ENCODE measurements around the gene UBA7. TPM values are rescaled to one million over a fixed set of nuclear protein-coding genes. Genes with fewer than 3 reads are reported as not detected.
A peak's percentile ranks its signal among the peaks of the same experiment; 100 is the strongest.

UBA7 gene
- total and polyA plus RNA-seq, 2 experiments from 2014 or later = 14.7 to 21.6 TPM

GRCh38 chr3:49840388-49840787, 26.6 kb upstream of the UBA7 start:
- Histone ChIP-seq H3K4me2 (no peak overlapping the region), H3K9me2 (replicated peaks; ENCODE audit: insufficient read depth) (no peaks in the 10 kb centered on the region), H3K79me2 (no peaks in the 10 kb centered on the region), H2AFZ (no peak overlapping the region), H3K36me3 (replicated peaks; ENCODE audit: insufficient read depth, low read depth) (no peaks in the 10 kb centered on the region), H3K4me3 (no peak overlapping the region), H3K27me3 (no peaks in the 10 kb centered on the region), H3K9me3 (ENCODE audit: low read depth) (no peaks in the 10 kb centered on the region), H4K20me1 (ENCODE audit: insufficient read depth, poor library complexity, severe bottlenecking) (no peaks in the 10 kb centered on the region), H3K27ac (peak overlapping the region; percentile 37), H3K4me1 (ENCODE audit: insufficient read depth) (peaks cover 4% of the 10 kb centered on the region)
- TF ChIP-seq EZH2phosphoT487 (IDR thresholded peaks at IDR 0.05; ENCODE audit: low read depth, severe bottlenecking, unreplicated experiment) (no peak), CTCF (IDR thresholded peaks at IDR 0.05; ENCODE audit: poor library complexity) (no peak), EZH2 (IDR thresholded peaks at IDR 0.05; ENCODE audit: borderline replicate concordance) (no peak)
- no peak for DNase-seq (ENCODE audit: low spot score)
- WGBS (ENCODE audit: low lambda C conversion rate, missing lambda C conversion rate) = 76% methylated on average over 2 of the region's 2 CpGs

GRCh38 chr3:49839193-49839809, 25.5 kb upstream of the UBA7 start:
- peak; percentile 96 for TF ChIP-seq CTCF (IDR thresholded peaks at IDR 0.05; ENCODE audit: poor library complexity)
- no peak for TF ChIP-seq EZH2 (IDR thresholded peaks at IDR 0.05; ENCODE audit: borderline replicate concordance)
- H3K4me2 ChIP-seq = no peak overlapping the region
- DNase-seq (ENCODE audit: low spot score) = peak; percentile 91
- no peak overlapping the region for H3K27ac ChIP-seq
- H3K27me3 ChIP-seq = no peaks in the 10 kb centered on the region
- no peaks in the 10 kb centered on the region for H3K9me3 ChIP-seq (ENCODE audit: low read depth)
- H3K79me2 ChIP-seq = no peaks in the 10 kb centered on the region
- H3K4me1 ChIP-seq (ENCODE audit: insufficient read depth) = peaks cover 4% of the 10 kb centered on the region
- no peaks in the 10 kb centered on the region for H3K9me2 ChIP-seq (replicated peaks; ENCODE audit: insufficient read depth)
- H3K4me3 ChIP-seq = no peak overlapping the region
- no peaks in the 10 kb centered on the region for H3K36me3 ChIP-seq (replicated peaks; ENCODE audit: insufficient read depth, low read depth)
- 51% methylated on average over 6 of the region's 6 CpGs for WGBS (ENCODE audit: low lambda C conversion rate, missing lambda C conversion rate)
- no peak overlapping the region for H2AFZ ChIP-seq
- no peaks in the 10 kb centered on the region for H4K20me1 ChIP-seq (ENCODE audit: insufficient read depth, poor library complexity, severe bottlenecking)

GRCh38 chr3:49831341-49831740, 17.6 kb upstream of the UBA7 start:
- Histone ChIP-seq H3K9me3 (ENCODE audit: low read depth) (no peaks in the 10 kb centered on the region), H3K27ac (no peak overlapping the region), H2AFZ (no peak overlapping the region), H3K4me3 (no peak overlapping the region), H3K4me2 (no peak overlapping the region), H3K4me1 (ENCODE audit: insufficient read depth) (no peaks in the 10 kb centered on the region), H3K9me2 (replicated peaks; ENCODE audit: insufficient read depth) (no peaks in the 10 kb centered on the region), H3K36me3 (replicated peaks; ENCODE audit: insufficient read depth, low read depth) (no peaks in the 10 kb centered on the region), H4K20me1 (ENCODE audit: insufficient read depth, poor library complexity, severe bottlenecking) (no peaks in the 10 kb centered on the region), H3K27me3 (no peaks in the 10 kb centered on the region), H3K79me2 (no peaks in the 10 kb centered on the region)
- TF ChIP-seq EZH2 (IDR thresholded peaks at IDR 0.05; ENCODE audit: borderline replicate concordance) (no peak), CTCF (IDR thresholded peaks at IDR 0.05; ENCODE audit: poor library complexity) (no peak), EZH2phosphoT487 (IDR thresholded peaks at IDR 0.05; ENCODE audit: low read depth, severe bottlenecking, unreplicated experiment) (no peak)
- no peak for DNase-seq (ENCODE audit: low spot score)
- WGBS (ENCODE audit: low lambda C conversion rate, missing lambda C conversion rate) = 57% methylated on average over 3 of the region's 3 CpGs

All from hepatocyte (in vitro differentiated cells).